HUES48 (cell line): Measurements from ENCODE around the gene NCKAP1.
"Not testable (repeated sequence)": the region's sequence is repeated elsewhere in the genome, so short reads cannot be mapped to it uniquely, and the experiment has no call there.

Experiments
- H3K27ac ChIP-seq: one replicate; pipeline ENCODE4 v1.7.0; 2013; ENCODE audit warnings: low read depth, low read length, inconsistent platforms
- H3K27me3 ChIP-seq: 2 replicates; pipeline ENCODE4 v1.6.1; 2013; ENCODE audit warnings: mild to moderate bottlenecking, low read length; ENCODE audit not compliant: control insufficient read depth, insufficient read depth
- H3K36me3 ChIP-seq: 2 replicates; pipeline ENCODE4 v1.6.1; 2013; ENCODE audit warnings: low read length; ENCODE audit not compliant: control insufficient read depth, insufficient read depth
- H3K4me1 ChIP-seq: 2 replicates; pipeline ENCODE4 v1.6.1; 2013; ENCODE audit warnings: mild to moderate bottlenecking, low read length; ENCODE audit not compliant: control insufficient read depth, insufficient read depth
- H3K4me3 ChIP-seq: 2 replicates; pipeline ENCODE4 v1.5.1; 2013; ENCODE audit warnings: mild to moderate bottlenecking, low read depth, low read length
- H3K9ac ChIP-seq: 2 replicates; pipeline ENCODE4 v1.6.1; 2013; ENCODE audit warnings: mild to moderate bottlenecking, low read depth, low read length, moderate library complexity
- H3K9me3 ChIP-seq: 2 replicates; pipeline ENCODE4 v1.6.1; 2013; ENCODE audit warnings: low read length; ENCODE audit not compliant: control insufficient read depth, insufficient read depth

The NCKAP1 gene

GRCh38 chr2:182893035-182893434 lies 145.2 kb downstream of the NCKAP1 start:
- H3K27ac ChIP-seq, H3K27me3 ChIP-seq, H3K36me3 ChIP-seq, H3K9ac ChIP-seq, H3K4me1 ChIP-seq, H3K4me3 ChIP-seq, H3K9me3 ChIP-seq: not testable (repeated sequence)

GRCh38 chr2:182891611-182892010 lies 146.6 kb downstream of the NCKAP1 start:
- no peak overlapping the region for H3K9ac ChIP-seq
- no peak overlapping the region for H3K4me3 ChIP-seq
- H3K36me3 ChIP-seq = no peaks in the 10 kb centered on the region
- H3K27ac ChIP-seq = no peak overlapping the region
- no peaks in the 10 kb centered on the region for H3K27me3 ChIP-seq
- H3K9me3 ChIP-seq = no peaks in the 10 kb centered on the region
- H3K4me1 ChIP-seq = no peaks in the 10 kb centered on the region

GRCh38 chr2:182890773-182891378 lies 147.4 kb downstream of the NCKAP1 start:
- Histone ChIP-seq H3K9me3 (no peaks in the 10 kb centered on the region), H3K4me1 (no peaks in the 10 kb centered on the region), H3K4me3 (no peak overlapping the region), H3K36me3 (no peaks in the 10 kb centered on the region), H3K27ac (no peak overlapping the region), H3K27me3 (no peaks in the 10 kb centered on the region), H3K9ac (no peak overlapping the region)

GRCh38 chr2:182890305-182890704 lies 148.0 kb downstream of the NCKAP1 start:
- no peaks in the 10 kb centered on the region for H3K27me3 ChIP-seq
- no peaks in the 10 kb centered on the region for H3K9me3 ChIP-seq
- H3K9ac ChIP-seq = no peak overlapping the region
- H3K4me3 ChIP-seq = no peak overlapping the region
- H3K36me3 ChIP-seq = no peaks in the 10 kb centered on the region
- H3K4me1 ChIP-seq = no peaks in the 10 kb centered on the region
- H3K27ac ChIP-seq = no peak overlapping the region

GRCh38 chr2:182887753-182888415 lies 150.4 kb downstream of the NCKAP1 start:
- H3K27ac ChIP-seq = no peak overlapping the region
- H3K27me3 ChIP-seq = no peaks in the 10 kb centered on the region
- no peak overlapping the region for H3K4me3 ChIP-seq
- H3K9ac ChIP-seq = no peak overlapping the region
- no peaks in the 10 kb centered on the region for H3K9me3 ChIP-seq
- no peaks in the 10 kb centered on the region for H3K36me3 ChIP-seq
- no peaks in the 10 kb centered on the region for H3K4me1 ChIP-seq

GRCh38 chr2:182887093-182887492 lies 151.2 kb downstream of the NCKAP1 start:
- Histone ChIP-seq H3K36me3 (no peaks in the 10 kb centered on the region), H3K9ac (no peak overlapping the region), H3K9me3 (no peaks in the 10 kb centered on the region), H3K4me1 (no peaks in the 10 kb centered on the region), H3K4me3 (no peak overlapping the region), H3K27me3 (no peaks in the 10 kb centered on the region), H3K27ac (no peak overlapping the region)

GRCh38 chr2:182885771-182886170 lies 152.5 kb downstream of the NCKAP1 start:
- no peaks in the 10 kb centered on the region for H3K36me3 ChIP-seq
- no peak overlapping the region for H3K4me3 ChIP-seq
- H3K4me1 ChIP-seq = no peaks in the 10 kb centered on the region
- no peak overlapping the region for H3K9ac ChIP-seq
- no peaks in the 10 kb centered on the region for H3K27me3 ChIP-seq
- H3K27ac ChIP-seq = no peak overlapping the region
- no peaks in the 10 kb centered on the region for H3K9me3 ChIP-seq

- H3K4me1 ChIP-seq = no peaks in the 10 kb centered on the region
- no peak overlapping the region for H3K4me3 ChIP-seq
- H3K36me3 ChIP-seq = no peaks in the 10 kb centered on the region
- H3K9ac ChIP-seq = no peak overlapping the region
- no peaks in the 10 kb centered on the region for H3K9me3 ChIP-seq
- H3K27ac ChIP-seq = no peak overlapping the region
- no peaks in the 10 kb centered on the region for H3K27me3 ChIP-seq
These were observed 154.8 kb downstream of the NCKAP1 start for GRCh38 chr2:182883451-182883850.

GRCh38 chr2:182880100-182880499 lies 158.2 kb downstream of the NCKAP1 start:
- not testable (repeated sequence) for H3K4me1 ChIP-seq, H3K27me3 ChIP-seq, H3K4me3 ChIP-seq, H3K36me3 ChIP-seq, H3K9ac ChIP-seq, H3K9me3 ChIP-seq, H3K27ac ChIP-seq

GRCh38 chr2:182876653-182877052 lies 161.6 kb downstream of the NCKAP1 start:
- not testable (repeated sequence) for H3K9ac ChIP-seq, H3K4me1 ChIP-seq, H3K27me3 ChIP-seq, H3K9me3 ChIP-seq, H3K4me3 ChIP-seq, H3K36me3 ChIP-seq, H3K27ac ChIP-seq

- Histone ChIP-seq H3K27ac (no peak overlapping the region), H3K27me3 (peaks cover 22% of the 10 kb centered on the region), H3K9ac (no peak overlapping the region), H3K4me1 (peaks cover 12% of the 10 kb centered on the region), H3K36me3 (no peaks in the 10 kb centered on the region), H3K4me3 (no peak overlapping the region), H3K9me3 (no peaks in the 10 kb centered on the region)
These were observed 168.0 kb downstream of the NCKAP1 start for GRCh38 chr2:182870227-182870626.
